Endothelial cell of umbilical vein (primary cell): ENCODE measurements around the gene GMPPA.
A peak's percentile ranks its signal among the peaks of the same experiment; 100 is the strongest.

Experiments
- CTCF ChIP-seq, 2 donors: IDR thresholded peaks; 1 replicate in 1 of 2; 2 replicates in 1 of 2; pipeline ENCODE4 v1.5.1; 2011; ENCODE audit warnings: low read length in 2 of 2, mild to moderate bottlenecking in 2 of 2, moderate library complexity in 2 of 2, control low read depth in 1 of 2, inconsistent platforms in 1 of 2, low read depth in 1 of 2; ENCODE audit not compliant: insufficient read depth in 1 of 2; ENCODE audit errors: extremely low read depth in 1 of 2
- EZH2 ChIP-seq: IDR thresholded peaks from 2 replicates; pipeline ENCODE4 v1.6.1; 2012; ENCODE audit warnings: borderline replicate concordance, low read depth, mild to moderate bottlenecking, moderate library complexity, low read length, inconsistent platforms; ENCODE audit not compliant: severe bottlenecking
- JUN ChIP-seq: IDR thresholded peaks from 2 replicates; pipeline ENCODE4 v1.6.1; 2011; ENCODE audit warnings: borderline replicate concordance, low read depth; ENCODE audit not compliant: insufficient read length, insufficient read depth
- MAX ChIP-seq: IDR thresholded peaks from 2 replicates; pipeline ENCODE4 v1.6.1; 2011; ENCODE audit not compliant: insufficient read depth, insufficient read length
- MYC ChIP-seq: IDR thresholded peaks from one replicate; pipeline ENCODE4 v1.6.1; 2011; ENCODE audit warnings: mild to moderate bottlenecking, low read depth, low read length
- POLR2A ChIP-seq: IDR thresholded peaks from 2 replicates; pipeline ENCODE4 v1.6.1; 2012; ENCODE audit warnings: low read depth, mild to moderate bottlenecking, control low read depth, low read length
- POLR2AphosphoS5 ChIP-seq: IDR thresholded peaks from 2 replicates; pipeline ENCODE4 v1.6.1; 2012; ENCODE audit warnings: low read depth, mild to moderate bottlenecking, control low read depth, low read length, moderate library complexity; ENCODE audit not compliant: insufficient read depth

- no peak for TF ChIP-seq CTCF (IDR thresholded peaks at IDR 0.05; ENCODE audit: extremely low read depth in 1 of 2, insufficient read depth in 1 of 2, low read depth in 1 of 2, low read length in 2 of 2)
- TF ChIP-seq MYC, result no peak
- peak; percentile 47 for TF ChIP-seq EZH2
- no peak for TF ChIP-seq POLR2AphosphoS5
- TF ChIP-seq MAX, result no peak
- no peak for TF ChIP-seq POLR2A
- TF ChIP-seq JUN, result no peak
These were observed 53.9 kb downstream of the GMPPA start for GRCh38 chr2:219552382-219553167.
